Stimulated activated naive B cell treated with anti-CD40 and anti-IgM and Interleukin-4, amounts not matched to agents 10 μg/mL and 1 μg/mL and 100 μg/mL, for 72 hours (primary cell): ENCODE results near the gene HOXB9.

Source experiments
- ATAC-seq, 2 donors: fragments of 150-1000 bp; cut with Tn5 transposase; replicated peaks; 2 replicates each; pipeline ENCODE4 v1.10.0; 2021; ENCODE audit warnings: moderate library complexity in 1 of 2
- DNase-seq: peaks from one replicate; pipeline ENCODE4 v3.0.0; 2021
- H3K27ac Mint-ChIP-seq: one replicate; pipeline ENCODE4 v1.8.0; 2022; ENCODE audit warnings: mild to moderate bottlenecking, mixed read lengths
- H3K27me3 Mint-ChIP-seq, 2 donors: one replicate each; pipeline ENCODE4 v1.8.0; 2022; ENCODE audit warnings: mixed read lengths in 2 of 2
- H3K36me3 Mint-ChIP-seq, 2 donors: one replicate each; pipeline ENCODE4 v1.8.0; 2022; ENCODE audit warnings: mixed read lengths in 2 of 2, mild to moderate bottlenecking in 1 of 2
- H3K4me1 Mint-ChIP-seq, 2 donors: one replicate each; pipeline ENCODE4 v1.8.0; 2022; ENCODE audit warnings: mixed read lengths in 2 of 2, mild to moderate bottlenecking in 1 of 2
- H3K4me3 Mint-ChIP-seq, 2 donors: one replicate each; pipeline ENCODE4 v1.8.0; 2022; ENCODE audit warnings: mild to moderate bottlenecking in 2 of 2, mixed read lengths in 2 of 2, moderate library complexity in 1 of 2
- H3K9me3 Mint-ChIP-seq, 2 donors: one replicate each; pipeline ENCODE4 v1.8.0; 2022; ENCODE audit warnings: mixed read lengths in 2 of 2, mild to moderate bottlenecking in 1 of 2

Gene HOXB9

GRCh38 chr17:48643697-48644012 is 17.5 kb upstream of the HOXB9 start:
- DNase-seq, result no peak
- Mint-ChIP-seq H3K27me3 (peaks cover 79 to 80% of the 10 kb centered on the region in 2 donors), H3K9me3 (no peaks in the 10 kb centered on the region), H3K4me1 (peaks cover 27 to 41% of the 10 kb centered on the region in 2 donors), H3K27ac (no peak overlapping the region), H3K36me3 (peaks cover 0 to 7% of the 10 kb centered on the region in 2 donors), H3K4me3 (no peak overlapping the region)
- no peak for ATAC-seq

DNA sequence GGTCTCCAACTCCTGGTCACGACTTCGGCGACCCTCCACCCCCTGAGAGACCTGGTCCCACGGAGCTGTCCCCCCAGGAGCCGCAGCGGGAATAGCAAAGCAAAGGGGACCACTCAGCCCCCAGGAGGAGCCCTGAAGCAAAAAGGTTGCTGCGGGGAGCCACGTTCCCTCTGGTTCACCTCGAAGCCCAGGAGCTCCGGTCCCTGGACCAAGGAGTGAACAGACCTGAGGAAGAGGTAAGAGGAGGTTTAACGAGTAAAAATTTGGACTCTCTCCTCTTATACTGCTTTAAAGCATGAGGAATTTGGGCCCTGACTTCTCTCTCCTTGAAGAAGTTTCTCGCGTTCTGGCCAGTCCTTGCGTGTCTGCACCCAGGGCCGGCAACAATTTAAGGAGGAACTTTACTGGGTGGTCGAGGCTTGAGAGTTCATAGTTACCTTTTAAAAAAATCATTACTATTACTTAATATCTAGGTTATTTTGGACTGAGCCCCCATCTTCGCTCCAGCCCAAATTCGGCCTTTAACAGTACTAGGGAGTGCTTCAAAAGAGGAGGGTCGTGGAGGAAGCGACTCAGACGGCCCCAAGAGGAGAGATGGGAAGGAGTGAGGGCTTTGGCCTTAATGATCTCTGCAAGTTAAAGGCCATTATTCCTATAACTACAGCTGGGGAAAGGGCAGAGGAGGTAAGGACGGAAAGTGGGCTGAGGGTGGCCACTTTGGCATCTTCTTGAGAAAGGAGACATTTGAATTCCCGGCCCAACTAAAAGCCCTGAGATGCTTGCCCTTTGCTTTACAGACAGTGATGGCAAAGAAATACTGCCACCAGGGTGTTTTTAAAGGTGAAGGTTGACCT is 16.9 kb upstream of the HOXB9 start:
- H3K36me3 Mint-ChIP-seq, result peaks cover 0 to 7% of the 10 kb centered on the region in 2 donors
- H3K27me3 Mint-ChIP-seq, result peaks cover 79 to 80% of the 10 kb centered on the region in 2 donors
- H3K9me3 Mint-ChIP-seq, result no peaks in the 10 kb centered on the region
- DNase-seq, result no peak
- no peak for ATAC-seq
- no peak overlapping the region for H3K4me3 Mint-ChIP-seq
- H3K4me1 Mint-ChIP-seq, result peaks cover 27 to 39% of the 10 kb centered on the region in 2 donors
- H3K27ac Mint-ChIP-seq, result peak overlapping the region; percentile 34

DNA sequence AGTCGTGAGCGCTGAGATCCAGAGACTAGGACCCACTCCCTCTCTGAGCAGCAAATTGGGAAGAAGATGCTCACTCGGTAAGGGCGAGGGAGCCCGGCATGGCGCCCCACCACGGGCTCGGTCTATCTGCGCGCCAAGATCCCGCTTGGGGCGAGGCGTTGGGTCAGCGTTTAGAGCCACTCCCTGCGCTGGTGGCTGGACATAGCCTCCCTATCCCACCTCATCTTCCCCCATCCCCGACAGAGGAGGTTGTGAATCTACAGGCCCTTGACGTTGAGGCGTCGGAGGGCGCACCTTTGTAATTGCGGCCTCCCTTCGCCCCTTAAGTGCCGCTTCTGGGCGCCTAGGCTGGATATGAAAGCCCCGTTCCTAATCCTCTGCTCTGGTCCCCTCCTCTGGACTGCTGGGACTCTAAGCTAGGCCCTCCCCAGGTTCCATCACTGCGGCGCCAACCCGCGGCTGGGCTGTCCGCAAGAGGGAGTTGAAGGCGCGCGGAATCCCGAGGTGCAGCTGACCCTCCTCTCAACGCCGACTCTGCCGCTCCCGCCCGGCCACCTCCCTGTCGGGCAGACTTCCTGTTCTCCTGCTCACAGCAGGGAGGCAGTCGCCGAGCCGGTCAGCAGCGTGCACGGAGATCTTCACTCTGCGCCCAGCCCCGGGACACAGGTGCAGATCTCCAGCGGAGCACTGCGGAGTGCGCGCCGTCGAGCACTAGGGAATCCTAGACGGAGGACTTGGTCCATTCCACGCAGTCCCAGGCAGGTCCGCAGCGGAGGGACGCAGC is 16.1 kb upstream of the HOXB9 start:
- H3K4me1 Mint-ChIP-seq, result peaks cover 21 to 31% of the 10 kb centered on the region in 2 donors
- no peaks in the 10 kb centered on the region for H3K9me3 Mint-ChIP-seq
- no peak for DNase-seq
- peaks cover 79 to 80% of the 10 kb centered on the region in 2 donors for H3K27me3 Mint-ChIP-seq
- H3K27ac Mint-ChIP-seq, result peak overlapping the region; percentile 37
- H3K4me3 Mint-ChIP-seq, result peak overlapping the region in 1 of 2 donors; percentile 60
- H3K36me3 Mint-ChIP-seq, result peaks cover 0 to 7% of the 10 kb centered on the region in 2 donors
- ATAC-seq, result no peak

DNA sequence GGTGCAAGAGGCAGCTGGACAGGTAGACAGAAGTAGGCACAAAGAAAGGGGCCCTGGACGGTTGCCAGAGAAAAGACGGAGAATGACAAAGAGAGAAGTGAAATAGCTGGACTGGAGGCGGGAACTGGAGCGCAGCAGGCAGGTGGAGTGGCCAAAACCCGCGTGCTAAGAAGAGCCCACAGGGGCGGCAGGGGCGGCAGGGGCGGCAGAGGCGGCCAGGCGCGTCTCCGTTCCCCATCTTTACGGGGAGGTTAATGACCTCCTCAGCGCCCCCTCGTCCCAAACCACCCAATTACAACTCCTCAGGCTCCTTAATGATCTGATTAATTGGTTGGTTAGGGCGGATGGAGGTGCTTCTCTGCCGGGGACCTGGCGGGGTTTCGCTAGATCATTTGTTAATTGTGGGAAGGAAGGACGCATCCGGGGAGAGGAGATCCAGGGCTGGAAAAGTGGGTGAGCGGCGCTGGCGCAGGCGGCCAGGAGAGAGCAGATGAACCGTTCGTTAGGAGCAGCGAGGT is 15.4 kb upstream of the HOXB9 start:
- no peak for ATAC-seq
- Mint-ChIP-seq H3K9me3 (no peaks in the 10 kb centered on the region), H3K36me3 (peaks cover 2 to 7% of the 10 kb centered on the region in 2 donors), H3K27me3 (peaks cover 79 to 80% of the 10 kb centered on the region in 2 donors), H3K27ac (peak overlapping the region; percentile 37), H3K4me3 (peak overlapping the region; percentile 35 to 60), H3K4me1 (peaks cover 19 to 29% of the 10 kb centered on the region in 2 donors)
- DNase-seq, result no peak

DNA sequence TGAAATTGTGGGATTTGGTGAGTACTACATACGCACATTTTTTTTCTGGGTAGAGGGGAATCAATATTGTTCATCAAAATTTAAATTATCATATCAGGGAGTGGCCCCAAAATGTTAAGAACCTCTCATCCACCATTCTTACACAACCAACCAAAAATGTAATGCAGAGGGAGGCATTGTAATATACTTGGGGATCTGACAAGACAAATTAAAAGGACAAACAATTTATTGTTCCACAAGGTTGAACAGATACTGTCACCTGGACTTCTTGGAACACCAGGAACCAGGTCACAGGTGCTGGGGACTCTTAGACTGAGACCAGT is 14.7 kb upstream of the HOXB9 start:
- H3K27ac Mint-ChIP-seq, result no peak overlapping the region
- H3K4me1 Mint-ChIP-seq, result peaks cover 14 to 28% of the 10 kb centered on the region in 2 donors
- H3K9me3 Mint-ChIP-seq, result no peaks in the 10 kb centered on the region
- ATAC-seq, result no peak
- peaks cover 2 to 7% of the 10 kb centered on the region in 2 donors for H3K36me3 Mint-ChIP-seq
- H3K27me3 Mint-ChIP-seq, result peaks cover 78 to 79% of the 10 kb centered on the region in 2 donors
- DNase-seq, result no peak
- H3K4me3 Mint-ChIP-seq, result no peak overlapping the region

GRCh38 chr17:48639982-48640857 is 14.1 kb upstream of the HOXB9 start:
- Mint-ChIP-seq H3K4me3 (no peak overlapping the region), H3K36me3 (peaks cover 2 to 7% of the 10 kb centered on the region in 2 donors), H3K9me3 (no peaks in the 10 kb centered on the region), H3K27ac (no peak overlapping the region), H3K27me3 (peaks cover 79% of the 10 kb centered on the region in 2 donors), H3K4me1 (peaks cover 14 to 28% of the 10 kb centered on the region in 2 donors)
- DNase-seq, result no peak
- ATAC-seq, result no peak

GRCh38 chr17:48639136-48639535 is 13.0 kb upstream of the HOXB9 start:
- H3K36me3 Mint-ChIP-seq, result peaks cover 2 to 7% of the 10 kb centered on the region in 2 donors
- DNase-seq (no peak), ATAC-seq (no peak)
- H3K27me3 Mint-ChIP-seq, result peaks cover 79 to 81% of the 10 kb centered on the region in 2 donors
- H3K4me1 Mint-ChIP-seq, result peaks cover 14 to 28% of the 10 kb centered on the region in 2 donors
- H3K4me3 Mint-ChIP-seq, result no peak overlapping the region
- H3K9me3 Mint-ChIP-seq, result no peaks in the 10 kb centered on the region
- no peak overlapping the region for H3K27ac Mint-ChIP-seq

DNA sequence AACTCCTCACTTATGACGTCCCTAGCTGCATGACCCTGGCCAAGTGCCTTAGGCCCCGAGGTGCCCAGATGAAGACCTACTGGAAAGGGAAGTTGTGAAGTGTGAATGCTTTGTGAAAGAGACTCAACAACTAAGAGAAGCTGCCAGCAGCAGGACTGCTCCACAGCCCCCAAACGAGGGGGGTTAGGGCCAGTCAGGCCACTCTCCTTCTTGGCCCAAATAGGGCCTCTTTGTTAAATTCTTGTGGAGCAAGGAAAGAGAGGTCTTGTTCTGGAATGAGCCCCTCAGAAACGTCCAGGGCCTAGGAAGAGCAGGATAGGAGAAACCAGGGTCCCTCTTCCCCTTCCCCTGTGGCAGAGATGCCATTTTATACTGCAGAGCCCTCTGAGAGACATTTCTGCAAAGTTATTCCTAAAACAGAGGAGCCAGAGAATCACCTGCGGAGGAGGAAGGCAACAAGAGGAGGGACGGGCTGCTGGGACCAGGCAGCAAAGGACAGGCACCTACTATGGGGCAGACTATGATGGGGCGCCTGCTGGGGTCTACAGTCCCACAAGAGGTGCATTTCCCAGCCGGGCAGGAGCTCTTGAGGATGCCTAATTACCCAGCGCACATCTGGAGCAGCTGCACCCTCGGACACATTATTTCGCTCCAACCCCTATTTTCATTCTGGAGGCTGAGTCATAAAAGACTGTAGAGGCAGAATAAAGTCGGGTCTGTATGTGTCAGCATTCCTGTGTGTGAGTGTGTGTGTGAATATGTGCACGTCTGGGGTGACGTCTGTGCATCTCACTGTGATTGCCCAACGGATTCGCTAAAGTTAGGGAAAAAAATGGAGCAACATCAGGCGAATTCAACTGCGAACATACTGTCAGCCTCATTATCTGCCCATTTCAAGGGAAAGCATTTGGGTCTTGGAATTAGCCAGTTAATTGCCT is 11.4 kb upstream of the HOXB9 start:
- ATAC-seq (no peak), DNase-seq (no peak)
- Mint-ChIP-seq H3K4me1 (peaks cover 14 to 25% of the 10 kb centered on the region in 2 donors), H3K27me3 (peaks cover 79 to 82% of the 10 kb centered on the region in 2 donors), H3K9me3 (no peaks in the 10 kb centered on the region), H3K4me3 (no peak overlapping the region), H3K27ac (no peak overlapping the region), H3K36me3 (peaks cover 2 to 7% of the 10 kb centered on the region in 2 donors)

DNA sequence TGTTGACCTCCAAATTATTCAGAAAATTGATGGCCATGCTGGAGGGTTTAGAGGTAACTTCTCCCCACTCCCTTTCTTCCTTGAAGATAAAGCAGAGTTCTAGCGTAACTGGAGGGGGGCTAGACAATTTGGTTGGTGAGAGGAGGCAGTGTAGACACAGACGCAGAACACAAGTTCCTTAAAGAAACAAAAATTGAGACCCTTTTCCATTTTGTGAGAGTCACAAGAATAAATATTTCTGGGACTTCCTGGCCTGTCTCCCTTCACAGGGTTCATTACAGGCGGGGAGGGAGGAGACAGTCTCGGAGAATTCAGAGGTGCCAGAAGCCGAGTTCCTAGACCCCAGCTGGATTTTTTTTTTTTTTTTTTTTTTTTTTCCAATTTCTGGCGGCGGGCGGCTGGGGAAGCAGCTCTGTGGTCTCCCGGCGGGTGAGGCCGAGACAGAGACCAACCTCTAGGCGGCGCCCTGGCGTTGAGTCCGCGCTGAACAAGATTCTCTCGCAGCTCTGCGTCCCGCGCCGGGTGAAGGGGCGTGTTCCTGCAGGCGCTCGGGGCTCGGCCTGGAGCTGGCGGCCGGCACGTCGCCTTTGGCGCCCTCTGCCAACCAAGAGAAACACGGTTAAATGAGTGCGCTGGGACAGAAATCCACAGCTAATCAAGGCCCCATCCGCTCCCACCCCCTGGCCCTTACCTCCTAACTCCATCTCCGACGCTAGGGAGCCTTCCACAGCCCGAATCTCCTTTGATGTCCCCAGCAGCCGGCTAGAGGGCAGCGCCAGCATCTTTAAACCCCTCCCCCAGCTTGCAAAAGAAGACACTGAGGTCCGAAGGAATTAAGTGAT is 10.2 kb upstream of the HOXB9 start:
- Mint-ChIP-seq H3K27ac (peak overlapping the region; percentile 71), H3K4me1 (peaks cover 6 to 13% of the 10 kb centered on the region in 2 donors), H3K9me3 (no peaks in the 10 kb centered on the region), H3K27me3 (peaks cover 77 to 82% of the 10 kb centered on the region in 2 donors), H3K36me3 (peaks cover 2% of the 10 kb centered on the region in 2 donors), H3K4me3 (peak overlapping the region in 1 of 2 donors; percentile 25)
- ATAC-seq (peak; percentile 65 to 82), DNase-seq (peak; percentile 59)

- H3K27ac Mint-ChIP-seq, result peak overlapping the region; percentile 42
- ATAC-seq, result no peak
- H3K4me3 Mint-ChIP-seq, result peak overlapping the region in 1 of 2 donors; percentile 75
- peaks cover 81 to 87% of the 10 kb centered on the region in 2 donors for H3K27me3 Mint-ChIP-seq
- H3K9me3 Mint-ChIP-seq, result no peaks in the 10 kb centered on the region
- DNase-seq, result no peak
- peaks cover 0 to 2% of the 10 kb centered on the region in 2 donors for H3K36me3 Mint-ChIP-seq
- H3K4me1 Mint-ChIP-seq, result peaks cover 3 to 10% of the 10 kb centered on the region in 2 donors
Measured at GRCh38 chr17:48634493-48635208, 8.5 kb upstream of the HOXB9 start.

DNA sequence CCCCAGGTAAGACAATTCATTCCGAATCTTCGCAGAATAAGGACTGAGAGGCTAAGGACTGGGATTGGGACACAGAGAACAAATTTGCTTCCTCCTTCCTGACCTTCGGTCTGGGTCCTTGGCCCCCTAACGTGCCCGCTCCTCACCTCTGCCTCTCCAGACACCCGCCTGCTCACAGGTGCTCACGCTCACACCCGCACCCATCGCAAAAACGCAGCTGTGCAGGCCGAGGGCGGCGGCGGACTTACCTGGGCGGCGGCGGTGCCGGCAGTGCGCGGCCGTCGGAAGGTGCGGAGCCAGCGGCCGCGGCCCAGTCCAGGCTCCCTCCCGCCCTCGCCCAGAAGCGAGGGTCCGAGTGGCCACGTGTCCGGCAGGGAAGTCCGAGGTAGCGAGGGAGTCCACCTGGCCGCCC is 7.1 kb upstream of the HOXB9 start:
- H3K27ac Mint-ChIP-seq, result no peak overlapping the region
- DNase-seq (no peak), ATAC-seq (no peak)
- H3K4me3 Mint-ChIP-seq, result no peak overlapping the region
- no peaks in the 10 kb centered on the region for H3K9me3 Mint-ChIP-seq
- H3K4me1 Mint-ChIP-seq, result peaks cover 3 to 10% of the 10 kb centered on the region in 2 donors
- H3K27me3 Mint-ChIP-seq, result peaks cover 86 to 97% of the 10 kb centered on the region in 2 donors
- H3K36me3 Mint-ChIP-seq, result peaks cover 0 to 2% of the 10 kb centered on the region in 2 donors
